Mucosa of stomach (tissue), 1 donor: ENCODE measurements around the gene NUMBL.

Source experiments
- H3K27me3 ChIP-seq: one replicate; pipeline ENCODE4 v1.7.0; 2013; ENCODE audit warnings: mild to moderate bottlenecking, low read length; ENCODE audit not compliant: control insufficient read depth, insufficient read depth
- H3K36me3 ChIP-seq: one replicate; pipeline ENCODE4 v1.7.0; 2013; ENCODE audit warnings: low read length; ENCODE audit not compliant: control insufficient read depth, insufficient read depth
- H3K4me1 ChIP-seq: one replicate; pipeline ENCODE4 v1.7.0; 2013; ENCODE audit warnings: mild to moderate bottlenecking, low read length; ENCODE audit not compliant: control insufficient read depth, insufficient read depth
- H3K4me3 ChIP-seq: one replicate; pipeline ENCODE4 v1.7.0; 2013; ENCODE audit warnings: low read length
- H3K9ac ChIP-seq: one replicate; pipeline ENCODE4 v1.7.0; 2013; ENCODE audit warnings: mild to moderate bottlenecking, low read length, moderate library complexity
- H3K9me3 ChIP-seq: one replicate; pipeline ENCODE4 v1.7.0; 2013; ENCODE audit warnings: mild to moderate bottlenecking, low read length, moderate library complexity; ENCODE audit not compliant: control insufficient read depth
- donor health status: Pancreatic carcinoma.

Gene NUMBL

GRCh38 chr19:40723661-40724254, 33.3 kb upstream of the NUMBL start:
- H3K4me1 ChIP-seq = peaks cover 28% of the 10 kb centered on the region
- no peaks in the 10 kb centered on the region for H3K27me3 ChIP-seq
- H3K36me3 ChIP-seq = no peaks in the 10 kb centered on the region
- no peak overlapping the region for H3K9ac ChIP-seq
- H3K4me3 ChIP-seq = no peak overlapping the region
- H3K9me3 ChIP-seq = no peaks in the 10 kb centered on the region

- H3K27me3 ChIP-seq = no peaks in the 10 kb centered on the region
- H3K4me3 ChIP-seq = no peak overlapping the region
- peaks cover 33% of the 10 kb centered on the region for H3K4me1 ChIP-seq
- no peak overlapping the region for H3K9ac ChIP-seq
- H3K9me3 ChIP-seq = no peaks in the 10 kb centered on the region
- H3K36me3 ChIP-seq = no peaks in the 10 kb centered on the region
Observed at GRCh38 chr19:40721936-40722661, 31.6 kb upstream of the NUMBL start.

- H3K4me3 ChIP-seq = peak overlapping the region; percentile 28
- peaks cover 36% of the 10 kb centered on the region for H3K4me1 ChIP-seq
- H3K36me3 ChIP-seq = no peaks in the 10 kb centered on the region
- H3K9me3 ChIP-seq = no peaks in the 10 kb centered on the region
- H3K9ac ChIP-seq = peak overlapping the region; percentile 67
- H3K27me3 ChIP-seq = no peaks in the 10 kb centered on the region
Observed at GRCh38 chr19:40721140-40721486, 30.7 kb upstream of the NUMBL start.

- peaks cover 50% of the 10 kb centered on the region for H3K4me1 ChIP-seq
- no peaks in the 10 kb centered on the region for H3K36me3 ChIP-seq
- H3K4me3 ChIP-seq = peak overlapping the region; percentile 3
- H3K9me3 ChIP-seq = no peaks in the 10 kb centered on the region
- H3K9ac ChIP-seq = peak overlapping the region; percentile 95
- H3K27me3 ChIP-seq = no peaks in the 10 kb centered on the region
Observed at GRCh38 chr19:40719414-40719894, 29.0 kb upstream of the NUMBL start.

- Histone ChIP-seq H3K4me1 (peaks cover 53% of the 10 kb centered on the region), H3K27me3 (no peaks in the 10 kb centered on the region), H3K9ac (peak overlapping the region; percentile 95), H3K36me3 (no peaks in the 10 kb centered on the region), H3K9me3 (no peaks in the 10 kb centered on the region), H3K4me3 (peak overlapping the region; percentile 76)
Observed at GRCh38 chr19:40718774-40719391, 28.4 kb upstream of the NUMBL start.

- H3K27me3 ChIP-seq = no peaks in the 10 kb centered on the region
- H3K4me3 ChIP-seq = peak overlapping the region; percentile 76
- H3K9me3 ChIP-seq = no peaks in the 10 kb centered on the region
- peaks cover 53% of the 10 kb centered on the region for H3K4me1 ChIP-seq
- H3K9ac ChIP-seq = peak overlapping the region; percentile 95
- no peaks in the 10 kb centered on the region for H3K36me3 ChIP-seq
Observed at GRCh38 chr19:40717880-40718773, 27.7 kb upstream of the NUMBL start.

GRCh38 chr19:40717325-40717879, 27.0 kb upstream of the NUMBL start:
- no peaks in the 10 kb centered on the region for H3K9me3 ChIP-seq
- H3K27me3 ChIP-seq = no peaks in the 10 kb centered on the region
- no peaks in the 10 kb centered on the region for H3K36me3 ChIP-seq
- peaks cover 51% of the 10 kb centered on the region for H3K4me1 ChIP-seq
- H3K4me3 ChIP-seq = peak overlapping the region; percentile 76
- peak overlapping the region; percentile 95 for H3K9ac ChIP-seq

GRCh38 chr19:40716482-40717324, 26.3 kb upstream of the NUMBL start, which contains the start of the genes COQ8B and ITPKC:
Gene COQ8B, minus strand, starts transcription at chr19:40716886. Its CDS starts 2,254 bp downstream, at chr19:40714632.
Gene ITPKC, plus strand, starts transcription at chr19:40717112. Its CDS starts 24 bp downstream, at chr19:40717136.
- no peaks in the 10 kb centered on the region for H3K36me3 ChIP-seq
- no peaks in the 10 kb centered on the region for H3K9me3 ChIP-seq
- H3K27me3 ChIP-seq = no peaks in the 10 kb centered on the region
- peak within 1 kb of the TSS; percentile 76 for H3K4me3 ChIP-seq
- H3K9ac ChIP-seq = peak within 1 kb of the TSS; percentile 95
- H3K4me1 ChIP-seq = peaks cover 48% of the 10 kb centered on the region

GRCh38 chr19:40716031-40716481, 25.6 kb upstream of the NUMBL start:
- H3K9me3 ChIP-seq = no peaks in the 10 kb centered on the region
- H3K36me3 ChIP-seq = no peaks in the 10 kb centered on the region
- H3K4me1 ChIP-seq = peaks cover 46% of the 10 kb centered on the region
- H3K4me3 ChIP-seq = peak overlapping the region; percentile 76
- no peaks in the 10 kb centered on the region for H3K27me3 ChIP-seq
- H3K9ac ChIP-seq = peak overlapping the region; percentile 95

- peak overlapping the region; percentile 95 for H3K9ac ChIP-seq
- peak overlapping the region; percentile 76 for H3K4me3 ChIP-seq
- H3K9me3 ChIP-seq = no peaks in the 10 kb centered on the region
- H3K36me3 ChIP-seq = no peaks in the 10 kb centered on the region
- no peaks in the 10 kb centered on the region for H3K27me3 ChIP-seq
- peaks cover 32% of the 10 kb centered on the region for H3K4me1 ChIP-seq
Observed at GRCh38 chr19:40714441-40715299, 24.2 kb upstream of the NUMBL start.
